Measurements from ENCODE around the gene EXOC6B.

- TF ChIP-seq CTCF (IDR thresholded peaks at IDR 0.05; ENCODE audit: low read depth, low read length): no peak
- no peak for TF ChIP-seq EZH2phosphoT487 (IDR thresholded peaks at IDR 0.05; ENCODE audit: low read depth)
These were observed 269.9 kb downstream of the EXOC6B start for GRCh38 chr2:72555943-72556342.
